Measurements from ENCODE around the gene GSTM1. TPM values are rescaled to one million over a fixed set of nuclear protein-coding genes. Genes with fewer than 3 reads are reported as not detected.

GSTM1 gene
- total and polyA plus RNA-seq, 2 of the 8 experiments (the other 6 are each of a cell fraction or from before 2014, with no cell fraction given): 16.7 to 42.5 TPM

DNA sequence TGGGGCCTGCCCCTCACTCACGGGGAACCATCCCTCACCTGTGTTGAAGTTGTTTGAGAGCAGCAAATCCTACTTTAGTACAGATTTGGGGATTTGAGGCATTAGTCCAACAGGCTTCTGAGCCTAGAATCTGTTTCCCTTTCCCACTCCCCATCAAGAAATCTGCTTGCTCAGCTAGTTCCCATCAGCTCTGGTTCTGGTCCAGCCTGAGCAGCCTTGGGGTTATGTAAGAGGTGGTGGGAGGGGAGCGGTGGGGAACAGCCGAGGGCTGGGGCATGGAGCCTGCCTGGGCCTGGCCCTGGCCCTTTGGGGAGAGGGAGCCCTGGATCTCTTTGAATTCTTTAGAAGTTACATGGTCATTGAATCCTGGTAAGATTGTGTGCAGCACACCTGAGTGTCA lies 28.5 kb downstream of the GSTM1 start (continued):
- TF ChIP-seq EP300 (IDR thresholded peaks at IDR 0.05; ENCODE audit: borderline replicate concordance in 1 of 2, low read depth in 2 of 2, low read length in 2 of 2) (no peak), CBX8 (IDR thresholded peaks at IDR 0.05; ENCODE audit: borderline replicate concordance, low read depth, low read length) (no peak), PHF8 (conservative IDR thresholded peaks at IDR 0.05; ENCODE audit: low read depth, low read length) (no peak)
